Fibroblast of lung (primary cell): ENCODE results near the gene MTG2. TPM values are rescaled to one million over a fixed set of nuclear protein-coding genes. Genes with fewer than 3 reads are reported as not detected.

Experiments used
- DNase-seq, 2 donors: peaks; one replicate each; pipeline versions ENCODE4 v3.0.0 to v3.0.0-alpha.2; 2010; ENCODE audit warnings: low read depth in 2 of 2
- H2AFZ ChIP-seq: 2 replicates; pipeline ENCODE4 v1.5.1; 2012; ENCODE audit warnings: low read length, control low read depth, inconsistent platforms
- H3K27ac ChIP-seq: 2 replicates; pipeline ENCODE4 v1.5.1; 2011; ENCODE audit warnings: low read length, control low read depth; ENCODE audit not compliant: insufficient read depth
- H3K27me3 ChIP-seq: 2 replicates; pipeline ENCODE4 v1.5.1; 2011; ENCODE audit warnings: mild to moderate bottlenecking, low read length; ENCODE audit not compliant: control insufficient read depth, insufficient read depth
- H3K36me3 ChIP-seq: 2 replicates; pipeline ENCODE4 v1.5.1; 2011; ENCODE audit warnings: low read length; ENCODE audit not compliant: control insufficient read depth, insufficient read depth
- H3K4me1 ChIP-seq: 2 replicates; pipeline ENCODE4 v1.5.1; 2011; ENCODE audit warnings: low read length; ENCODE audit not compliant: control insufficient read depth, insufficient read depth; ENCODE audit errors: extremely low read depth
- H3K4me2 ChIP-seq: 2 replicates; pipeline ENCODE4 v1.5.1; 2011; ENCODE audit warnings: low read length, control low read depth; ENCODE audit not compliant: insufficient read depth; ENCODE audit errors: extremely low read depth
- H3K4me3 ChIP-seq, 4 experiments: fragments of 200-600 bp in 1 of 4; sonication (generic) in 1 of 4; replicated peaks in 1 of 4; 2 replicates each; pipeline ENCODE4 v1.5.1; 2011 to 2016; ENCODE audit warnings: low read length in 4 of 4, low read depth in 3 of 4, mild to moderate bottlenecking in 3 of 4, control low read depth in 2 of 4, inconsistent platforms in 1 of 4, mixed read lengths in 1 of 4; ENCODE audit not compliant: insufficient read depth in 1 of 4; ENCODE audit errors: control extremely low read depth in 1 of 4
- H3K79me2 ChIP-seq: 2 replicates; pipeline ENCODE4 v1.5.1; 2012; ENCODE audit warnings: mild to moderate bottlenecking, low read length, inconsistent platforms; ENCODE audit not compliant: control insufficient read depth, insufficient read depth
- H3K9ac ChIP-seq: 2 replicates; pipeline ENCODE4 v1.5.1; 2011; ENCODE audit warnings: mild to moderate bottlenecking, low read length, control low read depth; ENCODE audit not compliant: insufficient read depth
- H3K9me3 ChIP-seq: 2 replicates; pipeline ENCODE4 v1.5.1; 2012; ENCODE audit warnings: low read depth, low read length; ENCODE audit not compliant: control insufficient read depth, insufficient read depth
- H4K20me1 ChIP-seq: 2 replicates; pipeline ENCODE4 v1.5.1; 2011; ENCODE audit warnings: low read length; ENCODE audit not compliant: control insufficient read depth, insufficient read depth; ENCODE audit errors: extremely low read depth
- EZH2 ChIP-seq: IDR thresholded peaks from 2 replicates; pipeline ENCODE4 v1.5.1; 2012; ENCODE audit warnings: low read length, control low read depth, mild to moderate bottlenecking; ENCODE audit errors: missing control alignments
- polyA plus RNA-seq, 2 donors: library from polyadenylated mRNA; depleted of rRNA in 1 of 2; stranded (reverse) in 1 of 2; unstranded in 1 of 2; fragments of >200 nt; gene quantifications; 2 replicates each; pipeline ENCODE4 v1.2.1, GENCODE V29; 2011 to 2012; ENCODE audit warnings: missing spikeins in 1 of 2
- total RNA-seq: library from RNA; depleted of rRNA; stranded (reverse); fragments of >200 nt; gene quantifications from 2 replicates; pipeline ENCODE4 v1.2.1, GENCODE V29; 2014
- TF ChIP-seq, protein P1 (sequence below), 2 donors: IDR thresholded peaks in 1 of 2; conservative IDR thresholded peaks in 1 of 2; 1 replicate in 1 of 2; 2 replicates in 1 of 2; pipeline ENCODE4 v1.5.1; 2011 to 2012; ENCODE audit warnings: low read length in 2 of 2, control low read depth in 1 of 2, inconsistent platforms in 1 of 2, low read depth in 1 of 2, mild to moderate bottlenecking in 1 of 2

Gene MTG2
- total and polyA plus RNA-seq, 2 donors (not counting 1 experiment from before 2014, with no cell fraction given): 16.5 to 17.5 TPM

- TF ChIP-seq, protein P1, sequence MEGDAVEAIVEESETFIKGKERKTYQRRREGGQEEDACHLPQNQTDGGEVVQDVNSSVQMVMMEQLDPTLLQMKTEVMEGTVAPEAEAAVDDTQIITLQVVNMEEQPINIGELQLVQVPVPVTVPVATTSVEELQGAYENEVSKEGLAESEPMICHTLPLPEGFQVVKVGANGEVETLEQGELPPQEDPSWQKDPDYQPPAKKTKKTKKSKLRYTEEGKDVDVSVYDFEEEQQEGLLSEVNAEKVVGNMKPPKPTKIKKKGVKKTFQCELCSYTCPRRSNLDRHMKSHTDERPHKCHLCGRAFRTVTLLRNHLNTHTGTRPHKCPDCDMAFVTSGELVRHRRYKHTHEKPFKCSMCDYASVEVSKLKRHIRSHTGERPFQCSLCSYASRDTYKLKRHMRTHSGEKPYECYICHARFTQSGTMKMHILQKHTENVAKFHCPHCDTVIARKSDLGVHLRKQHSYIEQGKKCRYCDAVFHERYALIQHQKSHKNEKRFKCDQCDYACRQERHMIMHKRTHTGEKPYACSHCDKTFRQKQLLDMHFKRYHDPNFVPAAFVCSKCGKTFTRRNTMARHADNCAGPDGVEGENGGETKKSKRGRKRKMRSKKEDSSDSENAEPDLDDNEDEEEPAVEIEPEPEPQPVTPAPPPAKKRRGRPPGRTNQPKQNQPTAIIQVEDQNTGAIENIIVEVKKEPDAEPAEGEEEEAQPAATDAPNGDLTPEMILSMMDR (conservative IDR thresholded peaks at IDR 0.05 in 1 of 2, IDR thresholded peaks at IDR 0.05 in 1 of 2; ENCODE audit: low read depth in 1 of 2, low read length in 2 of 2): no peak
- no peak for TF ChIP-seq EZH2
- no peak overlapping the region for H3K9ac ChIP-seq
- no peak for DNase-seq
- no peak overlapping the region for H3K27ac ChIP-seq
- no peaks in the 10 kb centered on the region for H3K79me2 ChIP-seq
- no peaks in the 10 kb centered on the region for H3K27me3 ChIP-seq
- H3K4me3 ChIP-seq: no peak overlapping the region
- H3K4me1 ChIP-seq: peaks cover 4% of the 10 kb centered on the region
- no peaks in the 10 kb centered on the region for H4K20me1 ChIP-seq
- no peak overlapping the region for H3K4me2 ChIP-seq
- H2AFZ ChIP-seq: no peak overlapping the region
- peaks cover 22% of the 10 kb centered on the region for H3K36me3 ChIP-seq
- H3K9me3 ChIP-seq: no peaks in the 10 kb centered on the region
Measured at GRCh38 chr20:62163986-62164762, 18.7 kb upstream of the MTG2 start.

- H2AFZ ChIP-seq: no peak overlapping the region
- H3K4me3 ChIP-seq: no peak overlapping the region
- H3K4me1 ChIP-seq: peaks cover 4% of the 10 kb centered on the region
- H4K20me1 ChIP-seq: no peaks in the 10 kb centered on the region
- DNase-seq: no peak
- no peak overlapping the region for H3K4me2 ChIP-seq
- H3K27me3 ChIP-seq: no peaks in the 10 kb centered on the region
- no peak for TF ChIP-seq EZH2
- TF ChIP-seq, protein P1 (conservative IDR thresholded peaks at IDR 0.05 in 1 of 2, IDR thresholded peaks at IDR 0.05 in 1 of 2; ENCODE audit: low read depth in 1 of 2, low read length in 2 of 2): no peak
- no peaks in the 10 kb centered on the region for H3K79me2 ChIP-seq
- H3K9ac ChIP-seq: no peak overlapping the region
- H3K27ac ChIP-seq: no peak overlapping the region
- no peaks in the 10 kb centered on the region for H3K9me3 ChIP-seq
- peaks cover 22% of the 10 kb centered on the region for H3K36me3 ChIP-seq
Measured at GRCh38 chr20:62164879-62165761, 17.7 kb upstream of the MTG2 start.

GRCh38 chr20:62165762-62166399 is 16.9 kb upstream of the MTG2 start:
- TF ChIP-seq EZH2: no peak
- TF ChIP-seq, protein P1 (conservative IDR thresholded peaks at IDR 0.05 in 1 of 2, IDR thresholded peaks at IDR 0.05 in 1 of 2; ENCODE audit: low read depth in 1 of 2, low read length in 2 of 2): no peak
- H3K4me3 ChIP-seq: no peak overlapping the region
- H3K36me3 ChIP-seq: peaks cover 22% of the 10 kb centered on the region
- no peak overlapping the region for H2AFZ ChIP-seq
- H3K4me2 ChIP-seq: no peak overlapping the region
- H3K79me2 ChIP-seq: no peaks in the 10 kb centered on the region
- H3K4me1 ChIP-seq: peaks cover 4% of the 10 kb centered on the region
- no peaks in the 10 kb centered on the region for H3K27me3 ChIP-seq
- H4K20me1 ChIP-seq: no peaks in the 10 kb centered on the region
- no peak overlapping the region for H3K9ac ChIP-seq
- no peak overlapping the region for H3K27ac ChIP-seq
- peak in 1 of 2 donors; percentile 37 for DNase-seq
- no peaks in the 10 kb centered on the region for H3K9me3 ChIP-seq
